Right renal pelvis (tissue), 4 donors: ENCODE measurements around the gene CFHR4. TPM values are rescaled to one million over a fixed set of nuclear protein-coding genes. Genes with fewer than 3 reads are reported as not detected.
A peak's percentile ranks its signal among the peaks of the same experiment; 100 is the strongest.
"Not testable (repeated sequence)": the region's sequence is repeated elsewhere in the genome, so short reads cannot be mapped to it uniquely, and the experiment has no call there.

Experiments used
- DNase-seq, 4 donors: peaks; one replicate each; pipeline ENCODE4 v3.0.0-alpha.2; 2013; ENCODE audit warnings: low read depth in 4 of 4, low spot score in 3 of 4, missing footprints in 1 of 4
- polyA plus RNA-seq, 4 donors: library from polyadenylated mRNA; unstranded; fragments of 120-200 nt; gene quantifications; one replicate each; pipeline ENCODE4 v1.2.1, GENCODE V29; 2013; ENCODE audit not compliant: insufficient read length in 4 of 4

The CFHR4 gene
- not detected for polyA plus RNA-seq

GRCh38 chr1:196887515-196888239 lies at the start of gene CFHR4:
Gene CFHR4 (plus strand): TSS chr1:196888052. CDS start chr1:196888151, 99 bp downstream.
- no peak for DNase-seq

GRCh38 chr1:196849613-196850492 lies 38.0 kb upstream of the CFHR4 start:
- not testable (repeated sequence) for DNase-seq

GRCh38 chr1:196856053-196856452 lies 31.8 kb upstream of the CFHR4 start:
- DNase-seq: no peak

GRCh38 chr1:196857188-196857587 lies 30.7 kb upstream of the CFHR4 start:
- no peak for DNase-seq

- DNase-seq: no peak
These were observed 29.0 kb upstream of the CFHR4 start for GRCh38 chr1:196858811-196859210.

- DNase-seq: no peak
These were observed 27.4 kb upstream of the CFHR4 start for GRCh38 chr1:196860323-196860884.

GRCh38 chr1:196861429-196861828 lies 26.4 kb upstream of the CFHR4 start:
- DNase-seq: no peak

GRCh38 chr1:196866974-196867373 lies 20.9 kb upstream of the CFHR4 start:
- DNase-seq: no peak

GRCh38 chr1:196873385-196873784 lies 14.5 kb upstream of the CFHR4 start:
- no peak for DNase-seq

GRCh38 chr1:196875935-196876334 lies 11.9 kb upstream of the CFHR4 start:
- no peak for DNase-seq

GRCh38 chr1:196877964-196878363 lies 9.9 kb upstream of the CFHR4 start:
- DNase-seq: peak in 1 of 4 donors; percentile 5

- DNase-seq: not testable (repeated sequence)
These were observed 1.3 kb upstream of the CFHR4 start for GRCh38 chr1:196886560-196886959.

- DNase-seq: no peak
These were observed 2.8 kb downstream of the CFHR4 start for GRCh38 chr1:196890668-196891067.

- no peak for DNase-seq
These were observed 3.4 kb downstream of the CFHR4 start for GRCh38 chr1:196891251-196891650.

GRCh38 chr1:196896355-196896754 lies 8.5 kb downstream of the CFHR4 start:
- DNase-seq: no peak

GRCh38 chr1:196897158-196897828 lies 9.4 kb downstream of the CFHR4 start:
- DNase-seq: peak in 1 of 4 donors; percentile 8

GRCh38 chr1:196902344-196902743 lies 14.5 kb downstream of the CFHR4 start:
- no peak for DNase-seq

GRCh38 chr1:196910215-196910614 lies 22.4 kb downstream of the CFHR4 start:
- DNase-seq: no peak

- DNase-seq: not testable (repeated sequence)
These were observed 24.4 kb downstream of the CFHR4 start for GRCh38 chr1:196912283-196912682.

GRCh38 chr1:196926839-196927238 lies 39.0 kb downstream of the CFHR4 start:
- DNase-seq: not testable (repeated sequence)

- DNase-seq: not testable (repeated sequence)
These were observed 45.0 kb downstream of the CFHR4 start for GRCh38 chr1:196932853-196933252.
